Endometrial microvascular endothelial cells (primary cell): ENCODE data around the gene LIMCH1. TPM values are rescaled to one million over a fixed set of nuclear protein-coding genes. Genes with fewer than 3 reads are reported as not detected.
"Not testable (repeated sequence)": the region's sequence is repeated elsewhere in the genome, so short reads cannot be mapped to it uniquely, and the experiment has no call there.

Experiments used
- in situ Hi-C: cut with HindIII; loops from 2 replicates; pipeline ENCODE4 v1.10.0; 2017; ENCODE audit warnings: low sequenced_read_pairs, low pct_unique_long_range_greater_than_20kb; ENCODE audit errors: inconsistent ontology term
- total RNA-seq: library from RNA; depleted of rRNA; stranded (reverse); fragments of >200 nt; gene quantifications from one replicate; pipeline ENCODE4 v1.2.3, GENCODE V29; 2015; ENCODE audit errors: inconsistent ontology term

LIMCH1 gene
- total RNA-seq, 1 donor from 2014 or later = 5.8 TPM

- in situ Hi-C loops = no loop called here
Observed at GRCh38 chr4:41686893-41687292, 148.9 kb downstream of the LIMCH1 start.

GRCh38 chr4:41687971-41688370 is 150.0 kb downstream of the LIMCH1 start:
- in situ Hi-C loops = no loop called here

- in situ Hi-C loops = no loop called here
Observed at GRCh38 chr4:41692717-41693345, 154.9 kb downstream of the LIMCH1 start.

GRCh38 chr4:41693629-41694028 is 155.7 kb downstream of the LIMCH1 start:
- in situ Hi-C loops = no loop called here

- in situ Hi-C loops = no loop called here
Observed at GRCh38 chr4:41696131-41696530, 158.2 kb downstream of the LIMCH1 start.

DNA sequence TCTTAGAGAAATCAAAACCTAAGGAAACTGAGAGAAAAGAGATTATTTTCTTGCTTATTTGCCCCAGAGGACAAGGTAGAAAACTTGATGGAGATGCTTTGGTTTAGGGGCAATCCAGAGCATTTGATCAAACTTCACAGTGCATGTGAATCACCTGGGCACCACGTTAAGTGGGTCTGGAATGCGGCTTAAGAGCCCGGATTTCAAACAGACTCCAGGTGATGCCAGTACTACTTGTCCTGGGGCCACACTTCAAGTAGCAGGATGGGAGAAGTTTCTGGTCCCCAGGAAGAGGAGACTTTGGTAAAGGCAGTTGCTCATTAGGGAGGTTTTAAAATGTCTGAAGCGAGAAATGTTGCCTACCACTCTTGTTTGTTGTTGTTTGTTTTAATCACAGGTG is 158.8 kb downstream of the LIMCH1 start:
- in situ Hi-C loops = no loop called here

DNA sequence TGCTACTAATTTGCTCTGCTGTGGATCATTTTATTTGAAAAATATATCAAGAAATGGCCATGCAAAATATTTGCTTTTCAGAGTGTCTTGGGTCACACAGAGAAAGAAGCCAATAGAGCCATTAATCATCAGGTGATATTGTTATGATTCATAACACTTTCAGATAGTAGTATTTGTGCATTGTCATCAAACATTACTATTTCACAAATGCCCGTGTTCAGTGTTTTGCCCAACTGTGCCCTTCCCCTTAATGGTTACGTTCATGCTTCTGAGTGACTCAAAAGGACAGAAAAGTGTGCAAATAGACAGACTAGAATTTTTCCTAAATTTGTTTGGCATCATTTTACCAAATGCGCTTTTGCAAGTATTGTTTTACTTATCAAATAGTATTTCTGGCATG is 164.0 kb downstream of the LIMCH1 start:
- in situ Hi-C loops = no loop called here

- in situ Hi-C loops = no loop called here
Observed at GRCh38 chr4:41702770-41703169, 164.8 kb downstream of the LIMCH1 start.

DNA sequence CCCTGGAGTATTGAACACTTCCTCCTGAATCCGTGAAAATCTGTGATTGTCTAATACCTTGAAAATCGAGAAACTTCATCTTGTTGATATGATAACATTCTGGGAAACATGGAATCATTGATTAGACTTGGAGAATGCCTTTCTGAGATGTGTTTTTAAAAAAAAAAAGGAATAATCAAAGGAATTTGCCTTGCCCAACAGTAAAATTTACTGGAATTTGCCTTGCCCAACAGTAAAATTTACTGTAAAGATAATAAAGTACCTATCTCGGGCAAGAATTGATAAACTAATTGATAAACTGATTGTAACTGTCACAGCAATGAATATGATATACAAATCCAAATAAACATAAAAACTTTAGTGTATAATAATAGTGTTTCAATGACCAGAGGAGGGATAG is 165.8 kb downstream of the LIMCH1 start:
- in situ Hi-C loops = no loop called here

GRCh38 chr4:41709844-41710481 is 172.0 kb downstream of the LIMCH1 start:
- in situ Hi-C loops = no loop called here

DNA sequence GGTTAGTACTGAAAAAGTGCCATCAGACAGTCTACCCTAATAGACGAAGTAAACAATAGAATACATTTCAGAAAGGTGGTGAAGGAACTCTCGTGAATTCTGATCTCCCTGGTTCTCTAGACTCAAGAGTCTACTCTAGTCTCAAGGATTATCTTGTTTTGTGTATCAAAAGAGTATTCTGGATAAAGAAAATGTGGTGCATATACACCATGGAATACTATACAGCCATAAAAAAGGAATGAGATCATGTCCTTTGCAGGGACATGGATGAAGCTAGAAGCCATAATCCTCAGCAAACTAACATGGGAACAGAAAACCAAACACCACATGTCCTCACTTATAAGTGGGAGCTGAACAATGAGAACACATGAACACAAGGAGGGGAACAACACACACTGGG is 173.7 kb downstream of the LIMCH1 start:
- in situ Hi-C loops = not testable (repeated sequence)

DNA sequence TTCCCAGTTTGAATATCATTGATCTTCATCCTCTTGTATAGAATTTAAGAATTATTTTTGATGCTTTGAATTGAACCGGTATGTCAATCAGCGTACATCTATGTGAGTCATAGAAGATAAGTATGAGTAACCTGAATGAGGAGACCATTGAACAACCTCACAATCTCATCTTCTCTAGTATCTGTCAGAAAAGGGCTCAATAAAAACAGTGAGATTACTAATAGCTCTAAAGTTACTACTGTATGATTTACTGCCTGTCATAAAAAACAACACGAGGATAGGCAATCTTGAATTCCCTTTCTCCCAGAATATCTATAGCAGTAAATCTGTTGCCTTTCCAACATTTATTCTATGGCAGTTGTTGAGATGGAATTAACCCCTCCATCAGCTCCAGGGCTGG is 174.5 kb downstream of the LIMCH1 start:
- in situ Hi-C loops = no loop called here

DNA sequence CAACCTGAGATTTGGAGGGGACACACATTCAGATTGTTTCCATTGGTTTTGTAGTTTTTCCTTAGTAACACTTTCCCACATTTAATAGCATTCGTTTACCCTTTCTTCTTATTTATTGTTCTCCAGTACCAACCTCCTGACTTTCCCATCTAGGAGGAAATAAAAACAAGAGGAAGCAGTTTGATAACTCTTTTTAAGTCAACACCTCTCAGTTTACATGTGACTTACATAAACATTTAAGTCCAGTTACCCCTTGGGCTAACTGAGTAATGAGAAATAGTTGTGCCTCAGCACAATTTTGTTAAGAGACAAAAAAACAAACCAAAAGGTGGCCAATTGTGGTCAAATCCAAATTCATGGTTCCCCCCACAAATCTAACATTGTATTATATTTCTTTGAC is 175.8 kb downstream of the LIMCH1 start:
- in situ Hi-C loops = no loop called here

DNA sequence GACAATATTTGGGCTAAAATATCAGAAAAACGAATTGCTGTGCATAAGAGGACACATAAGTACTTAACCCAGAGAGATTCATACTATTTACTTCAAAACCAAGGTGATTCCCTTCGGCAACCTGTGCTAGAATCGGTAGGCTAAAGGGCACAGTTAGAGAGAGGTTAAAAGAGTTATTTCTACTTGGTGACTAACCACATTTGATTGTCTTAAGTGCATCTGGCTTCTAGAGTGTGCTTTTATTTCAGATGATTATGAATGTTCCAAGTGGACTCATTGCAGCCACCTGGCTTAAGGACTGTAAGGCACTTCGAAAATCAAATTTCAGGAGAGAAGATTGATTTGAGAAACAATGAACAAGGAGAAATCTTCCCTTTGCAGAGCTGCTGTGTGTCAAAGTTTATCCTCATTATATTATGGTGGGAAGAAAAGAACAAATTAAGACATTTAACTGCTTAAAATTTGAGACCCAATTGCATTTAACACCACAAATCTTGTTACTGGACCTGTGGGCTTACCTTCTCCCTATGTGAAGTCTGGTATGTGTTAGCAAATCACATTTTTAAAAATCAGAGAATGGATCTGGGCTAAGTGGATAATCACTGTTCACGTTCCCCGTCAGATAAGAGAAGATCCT is 176.5 kb downstream of the LIMCH1 start:
- in situ Hi-C loops = no loop called here

- in situ Hi-C loops = no loop called here
Observed at GRCh38 chr4:41715155-41715554, 177.2 kb downstream of the LIMCH1 start.

DNA sequence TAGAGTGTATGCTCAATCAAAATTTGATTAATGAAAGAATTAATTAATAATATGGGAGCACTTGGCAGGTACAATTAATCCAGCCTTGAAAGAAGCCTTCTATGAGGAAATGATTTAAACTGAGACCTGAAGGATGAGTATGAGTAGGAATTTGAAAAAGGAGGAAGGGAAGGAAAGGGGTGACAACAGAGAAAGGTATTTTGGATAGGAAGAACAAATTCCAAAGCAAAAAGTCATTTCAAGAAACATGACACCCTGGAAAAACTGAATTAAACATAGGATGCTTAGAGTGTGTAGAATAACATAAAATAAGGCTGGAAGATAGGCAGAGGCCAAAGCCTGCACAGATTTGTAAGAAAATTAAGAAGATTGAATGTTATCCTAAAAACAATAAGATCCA is 180.9 kb downstream of the LIMCH1 start:
- in situ Hi-C loops = no loop called here

GRCh38 chr4:41719417-41719816 is 181.5 kb downstream of the LIMCH1 start:
- in situ Hi-C loops = no loop called here

GRCh38 chr4:41722181-41722580 is 184.2 kb downstream of the LIMCH1 start:
- in situ Hi-C loops = no loop called here

- in situ Hi-C loops = no loop called here
Observed at GRCh38 chr4:41723286-41723685, 185.3 kb downstream of the LIMCH1 start.

GRCh38 chr4:41725254-41725653 is 187.3 kb downstream of the LIMCH1 start:
- in situ Hi-C loops = no loop called here
